Vagina (tissue), 2 donors: Measurements from ENCODE around the gene NLRX1. TPM values are rescaled to one million over a fixed set of nuclear protein-coding genes. Genes with fewer than 3 reads are reported as not detected.
A peak's percentile ranks its signal among the peaks of the same experiment; 100 is the strongest.

Experiments
- DNase-seq, 2 donors: peaks; one replicate each; pipeline ENCODE4 v3.0.0-alpha.2; 2017; ENCODE audit errors: extremely low spot score in 2 of 2
- H3K27ac ChIP-seq: fragments of 200-600 bp; sonication (generic); one replicate; pipeline ENCODE4 v1.5.1; 2019
- H3K27me3 ChIP-seq: fragments of 200-600 bp; sonication (generic); one replicate; pipeline ENCODE4 v1.5.1; 2019
- H3K36me3 ChIP-seq, 2 donors: fragments of 200-600 bp; sonication (generic); one replicate each; pipeline ENCODE4 v1.5.1; 2017 to 2019
- H3K4me1 ChIP-seq: fragments of 200-600 bp; sonication (generic); one replicate; pipeline ENCODE4 v1.5.1; 2019
- H3K4me3 ChIP-seq, 2 donors: fragments of 200-600 bp; sonication (generic); 1 replicate in 1 of 2; 2 replicates in 1 of 2; pipeline ENCODE4 v1.5.1; 2016 to 2019
- H3K9me3 ChIP-seq: fragments of 200-600 bp; sonication (generic); one replicate; pipeline ENCODE4 v1.5.1; 2019
- CTCF ChIP-seq, 3 experiments: fragments of 450-650 bp in 2 of 3; fragments of 200-600 bp in 1 of 3; sonication (generic) in 1 of 3; IDR thresholded peaks; one replicate each; pipeline ENCODE4 v1.5.1; 2017 to 2019; ENCODE audit warnings: antibody characterized with exemption in 3 of 3, mild to moderate bottlenecking in 2 of 3, moderate library complexity in 2 of 3
- POLR2A ChIP-seq, 2 donors: fragments of 450-650 bp; IDR thresholded peaks; one replicate each; pipeline ENCODE4 v1.6.1; 2017; ENCODE audit warnings: antibody characterized with exemption in 2 of 2, mild to moderate bottlenecking in 2 of 2, moderate library complexity in 2 of 2
- POLR2AphosphoS5 ChIP-seq, 2 donors: sonication (generic); formaldehyde crosslinking; IDR thresholded peaks; one replicate each; pipeline ENCODE4 v1.9.0; 2017; ENCODE audit warnings: antibody characterized with exemption in 2 of 2, mild to moderate bottlenecking in 2 of 2, low read depth in 1 of 2; ENCODE audit not compliant: insufficient read depth in 1 of 2
- intact Hi-C: fragments of 100-400 bp; cut with DNase I; formaldehyde crosslinking; loops from one replicate; pipeline ENCODE4 v1.15.1; 2023
- total RNA-seq: library from RNA; depleted of rRNA; stranded (reverse); fragments of >200 nt; gene quantifications from one replicate; pipeline ENCODE4 v1.2.3, GENCODE V29; 2016

Gene NLRX1
- total RNA-seq, 1 donor from 2014 or later = 15.5 TPM

- Histone ChIP-seq H3K4me3 (no peak overlapping the region), H3K27ac (no peak overlapping the region), H3K27me3 (no peaks in the 10 kb centered on the region), H3K36me3 (no peaks in the 10 kb centered on the region), H3K9me3 (no peaks in the 10 kb centered on the region), H3K4me1 (peaks cover 32% of the 10 kb centered on the region)
- TF ChIP-seq POLR2AphosphoS5 (IDR thresholded peaks at IDR 0.05; ENCODE audit: insufficient read depth in 1 of 2, low read depth in 1 of 2) (no peak), CTCF (IDR thresholded peaks at IDR 0.05) (no peak), POLR2A (IDR thresholded peaks at IDR 0.05) (no peak)
- intact Hi-C loops = loop anchor here (5.0 to 10.0 kb wide), 2 partner anchors 108 to 114 kb away; partner anchors contain the start of gene MCAM
- DNase-seq = no peak
These were observed 40.7 kb downstream of the NLRX1 start for GRCh38 chr11:119209186-119209585.

DNA sequence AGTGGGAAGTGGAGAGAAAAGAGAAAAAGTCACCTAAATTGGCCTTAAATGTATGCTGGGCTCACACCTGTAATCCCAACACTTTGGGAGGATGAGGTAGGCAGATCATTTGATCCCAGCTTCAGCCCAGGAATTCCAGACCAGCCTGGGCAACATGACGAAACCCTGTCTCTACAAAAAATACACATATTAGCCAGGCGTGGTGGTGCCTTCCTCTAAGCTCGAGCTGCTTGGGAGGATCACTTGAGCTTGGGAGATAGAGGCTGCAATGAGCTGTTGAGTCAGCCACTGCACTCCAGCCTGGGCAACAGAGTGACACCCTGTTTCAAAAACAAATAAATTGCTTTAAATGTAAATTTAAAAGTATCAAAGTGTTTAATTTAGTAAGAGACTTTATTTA lies 41.5 kb downstream of the NLRX1 start:
- Histone ChIP-seq H3K4me1 (peaks cover 30% of the 10 kb centered on the region), H3K27ac (no peak overlapping the region), H3K36me3 (no peaks in the 10 kb centered on the region), H3K4me3 (no peak overlapping the region), H3K27me3 (no peaks in the 10 kb centered on the region), H3K9me3 (no peaks in the 10 kb centered on the region)
- TF ChIP-seq CTCF (IDR thresholded peaks at IDR 0.05) = no peak
- TF ChIP-seq POLR2A (IDR thresholded peaks at IDR 0.05) = no peak
- TF ChIP-seq POLR2AphosphoS5 (IDR thresholded peaks at IDR 0.05; ENCODE audit: insufficient read depth in 1 of 2, low read depth in 1 of 2) = no peak
- intact Hi-C loops = no loop called here
- no peak for DNase-seq

DNA sequence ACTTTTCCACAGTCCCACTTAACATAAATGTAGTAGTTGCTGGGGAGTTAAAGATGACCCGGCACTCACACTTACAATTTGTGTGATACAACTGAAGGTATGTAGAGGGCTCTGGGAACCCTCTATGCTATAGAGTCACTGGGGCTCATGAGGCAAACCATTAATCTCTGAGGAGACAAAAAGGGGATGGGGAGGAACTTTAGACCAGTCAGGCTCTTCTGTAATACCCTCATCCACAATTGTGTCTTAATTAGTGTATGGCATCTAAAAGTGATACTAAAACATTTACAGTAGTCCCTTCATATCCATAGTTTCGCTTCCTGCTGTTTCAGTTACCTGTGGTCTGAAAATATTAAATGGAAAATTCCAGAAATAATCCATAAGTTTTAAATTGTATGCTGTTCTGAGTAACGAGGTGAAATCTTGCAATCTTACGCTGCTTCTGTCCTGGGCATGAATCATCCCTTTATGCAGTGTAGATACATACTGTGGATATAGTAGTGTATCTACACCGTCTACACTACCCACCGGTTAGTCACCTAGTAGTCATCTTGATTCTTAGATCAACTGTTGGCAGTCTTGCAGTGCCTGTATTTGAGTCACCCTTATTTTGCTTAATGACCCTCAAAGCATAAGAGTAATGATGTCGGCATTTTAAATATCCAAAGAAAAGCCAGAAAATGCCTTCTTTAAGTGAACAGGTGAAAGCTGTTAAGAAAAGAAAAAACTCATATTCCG lies 49.8 kb downstream of the NLRX1 start:
- peaks cover 12% of the 10 kb centered on the region for H3K4me1 ChIP-seq
- TF ChIP-seq POLR2A (IDR thresholded peaks at IDR 0.05) (no peak), CTCF (IDR thresholded peaks at IDR 0.05) (no peak), POLR2AphosphoS5 (IDR thresholded peaks at IDR 0.05; ENCODE audit: insufficient read depth in 1 of 2, low read depth in 1 of 2) (peak in 1 of 2 donors; percentile 40)
- DNase-seq = no peak
- intact Hi-C loops = no loop called here
- H3K27ac ChIP-seq = no peak overlapping the region
- H3K9me3 ChIP-seq = no peaks in the 10 kb centered on the region
- no peaks in the 10 kb centered on the region for H3K27me3 ChIP-seq
- H3K4me3 ChIP-seq = no peak overlapping the region
- H3K36me3 ChIP-seq = no peaks in the 10 kb centered on the region

- DNase-seq = no peak
- H3K27ac ChIP-seq = no peak overlapping the region
- intact Hi-C loops = no loop called here
- peaks cover 12% of the 10 kb centered on the region for H3K4me1 ChIP-seq
- no peaks in the 10 kb centered on the region for H3K9me3 ChIP-seq
- TF ChIP-seq CTCF (IDR thresholded peaks at IDR 0.05) (no peak), POLR2A (IDR thresholded peaks at IDR 0.05) (no peak), POLR2AphosphoS5 (IDR thresholded peaks at IDR 0.05; ENCODE audit: insufficient read depth in 1 of 2, low read depth in 1 of 2) (no peak)
- H3K4me3 ChIP-seq = no peak overlapping the region
- no peaks in the 10 kb centered on the region for H3K27me3 ChIP-seq
- no peaks in the 10 kb centered on the region for H3K36me3 ChIP-seq
These were observed 53.8 kb downstream of the NLRX1 start for GRCh38 chr11:119222308-119222707.

- intact Hi-C loops = no loop called here
- no peak for TF ChIP-seq POLR2A (IDR thresholded peaks at IDR 0.05)
- no peaks in the 10 kb centered on the region for H3K9me3 ChIP-seq
- no peaks in the 10 kb centered on the region for H3K36me3 ChIP-seq
- H3K27ac ChIP-seq = no peak overlapping the region
- no peaks in the 10 kb centered on the region for H3K27me3 ChIP-seq
- H3K4me1 ChIP-seq = peaks cover 12% of the 10 kb centered on the region
- no peak overlapping the region for H3K4me3 ChIP-seq
- DNase-seq = no peak
These were observed 54.4 kb downstream of the NLRX1 start for GRCh38 chr11:119222891-119223290.
